Astrocyte (in vitro differentiated cells and primary cell): Measurements from ENCODE around the gene CDC42BPA.

Experiments used
- EZH2 ChIP-seq: IDR thresholded peaks from 2 replicates; pipeline ENCODE4 v1.6.1; 2012; ENCODE audit warnings: mild to moderate bottlenecking, low read length, inconsistent platforms; ENCODE audit not compliant: insufficient read depth
- TF ChIP-seq, protein P1 (sequence below): IDR thresholded peaks from 2 replicates; pipeline ENCODE4 v1.5.1; 2011; ENCODE audit warnings: low read depth, mild to moderate bottlenecking, inconsistent platforms, low read length, moderate library complexity; ENCODE audit not compliant: insufficient read depth

GRCh38 chr1:227058321-227058751 is 260.0 kb downstream of the CDC42BPA start:
- TF ChIP-seq, protein P1, sequence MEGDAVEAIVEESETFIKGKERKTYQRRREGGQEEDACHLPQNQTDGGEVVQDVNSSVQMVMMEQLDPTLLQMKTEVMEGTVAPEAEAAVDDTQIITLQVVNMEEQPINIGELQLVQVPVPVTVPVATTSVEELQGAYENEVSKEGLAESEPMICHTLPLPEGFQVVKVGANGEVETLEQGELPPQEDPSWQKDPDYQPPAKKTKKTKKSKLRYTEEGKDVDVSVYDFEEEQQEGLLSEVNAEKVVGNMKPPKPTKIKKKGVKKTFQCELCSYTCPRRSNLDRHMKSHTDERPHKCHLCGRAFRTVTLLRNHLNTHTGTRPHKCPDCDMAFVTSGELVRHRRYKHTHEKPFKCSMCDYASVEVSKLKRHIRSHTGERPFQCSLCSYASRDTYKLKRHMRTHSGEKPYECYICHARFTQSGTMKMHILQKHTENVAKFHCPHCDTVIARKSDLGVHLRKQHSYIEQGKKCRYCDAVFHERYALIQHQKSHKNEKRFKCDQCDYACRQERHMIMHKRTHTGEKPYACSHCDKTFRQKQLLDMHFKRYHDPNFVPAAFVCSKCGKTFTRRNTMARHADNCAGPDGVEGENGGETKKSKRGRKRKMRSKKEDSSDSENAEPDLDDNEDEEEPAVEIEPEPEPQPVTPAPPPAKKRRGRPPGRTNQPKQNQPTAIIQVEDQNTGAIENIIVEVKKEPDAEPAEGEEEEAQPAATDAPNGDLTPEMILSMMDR: no peak
- no peak for TF ChIP-seq EZH2
